ENCODE measurements around the gene ITGB1. TPM values are rescaled to one million over a fixed set of nuclear protein-coding genes. Genes with fewer than 3 reads are reported as not detected.
"Not testable (repeated sequence)": the region's sequence is repeated elsewhere in the genome, so short reads cannot be mapped to it uniquely, and the experiment has no call there.

The ITGB1 gene
- total RNA-seq, 1 experiment from 2014 or later, result 317 TPM

- no peak for TF ChIP-seq CTCF (IDR thresholded peaks at IDR 0.05)
- no peak for TF ChIP-seq GRHL2 (CRISPR knock-in tag; IDR thresholded peaks at IDR 0.05; ENCODE audit: insufficient replicate concordance, severe bottlenecking)
- TF ChIP-seq TP53 (CRISPR knock-in tag; IDR thresholded peaks at IDR 0.05), result no peak
These were observed 35.9 kb downstream of the ITGB1 start (continued) for GRCh38 chr10:32922170-32922569.

DNA sequence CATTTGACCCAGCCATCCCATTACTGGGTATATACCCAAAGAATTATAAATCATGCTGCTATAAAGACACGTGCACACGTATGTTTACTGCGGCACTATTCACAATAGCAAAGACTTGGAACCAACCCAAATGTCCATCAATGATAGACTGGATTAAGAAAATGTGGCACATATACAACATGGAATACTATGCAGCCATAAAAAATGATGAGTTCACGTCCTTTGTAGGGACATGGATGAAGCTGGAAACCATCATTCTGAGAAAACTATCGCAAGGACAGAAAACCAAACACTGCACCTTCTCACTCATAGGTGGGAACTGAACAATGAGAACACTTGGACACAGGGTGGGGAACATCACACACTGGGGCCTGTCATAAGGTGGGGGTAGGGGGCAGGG lies 40.2 kb downstream of the ITGB1 start:
- peaks cover 87% of the 10 kb centered on the region for H3K36me3 Mint-ChIP-seq
- H3K27me3 Mint-ChIP-seq (ENCODE audit: low read depth); CTCF ChIA-PET; H3K27ac Mint-ChIP-seq; ATAC-seq; H3K9me3 Mint-ChIP-seq; DNase-seq (ENCODE audit: low spot score); H3K4me3 Mint-ChIP-seq; H3K4me1 Mint-ChIP-seq; POLR2A ChIA-PET: not testable (repeated sequence)

DNA sequence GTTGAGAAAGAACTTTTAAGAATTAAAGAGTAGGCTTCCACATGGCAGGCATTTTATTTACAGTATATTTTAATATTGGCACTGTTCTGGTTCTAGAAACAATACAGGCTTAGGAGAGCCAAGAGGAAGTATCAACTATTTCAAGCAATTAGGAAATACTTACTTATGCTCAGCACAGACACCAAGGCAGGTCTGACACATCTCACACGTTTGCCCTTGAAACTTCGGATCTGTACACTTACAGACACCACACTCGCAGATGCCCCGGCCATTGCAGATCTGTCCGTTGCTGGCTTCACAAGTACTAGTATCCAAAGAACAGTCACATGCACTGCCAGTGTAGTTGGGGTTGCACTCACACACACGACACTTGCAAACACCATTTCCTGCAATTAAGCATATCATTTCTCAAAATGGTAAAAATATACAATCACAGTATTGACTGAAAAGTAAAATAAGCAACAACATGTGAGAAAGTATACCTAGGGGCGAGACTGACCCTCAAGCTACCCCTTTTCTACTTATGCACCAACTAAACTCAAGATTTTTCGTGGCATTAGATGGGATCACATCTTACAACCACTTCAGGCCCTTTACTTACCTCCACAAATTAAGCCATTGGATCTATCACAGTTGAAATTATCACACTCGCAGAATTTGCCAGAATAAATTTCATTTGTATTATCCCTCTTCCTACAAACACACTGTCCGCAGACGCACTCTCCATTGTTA lies 46.6 kb downstream of the ITGB1 start:
- POLR2A ChIA-PET, result no interaction called here
- no peak overlapping the region; the same call in 1 of the 2 replicates for H3K27ac Mint-ChIP-seq
- CTCF ChIA-PET, result no interaction called here
- peaks cover 83% of the 10 kb centered on the region for H3K36me3 Mint-ChIP-seq
- ATAC-seq (no peak), DNase-seq (ENCODE audit: low spot score) (no peak)
- no peaks in the 10 kb centered on the region for H3K4me1 Mint-ChIP-seq
- no peaks in the 10 kb centered on the region for H3K27me3 Mint-ChIP-seq (ENCODE audit: low read depth)
- no peak overlapping the region for H3K4me3 Mint-ChIP-seq
- no peaks in the 10 kb centered on the region for H3K9me3 Mint-ChIP-seq
- TF ChIP-seq, protein P1, sequence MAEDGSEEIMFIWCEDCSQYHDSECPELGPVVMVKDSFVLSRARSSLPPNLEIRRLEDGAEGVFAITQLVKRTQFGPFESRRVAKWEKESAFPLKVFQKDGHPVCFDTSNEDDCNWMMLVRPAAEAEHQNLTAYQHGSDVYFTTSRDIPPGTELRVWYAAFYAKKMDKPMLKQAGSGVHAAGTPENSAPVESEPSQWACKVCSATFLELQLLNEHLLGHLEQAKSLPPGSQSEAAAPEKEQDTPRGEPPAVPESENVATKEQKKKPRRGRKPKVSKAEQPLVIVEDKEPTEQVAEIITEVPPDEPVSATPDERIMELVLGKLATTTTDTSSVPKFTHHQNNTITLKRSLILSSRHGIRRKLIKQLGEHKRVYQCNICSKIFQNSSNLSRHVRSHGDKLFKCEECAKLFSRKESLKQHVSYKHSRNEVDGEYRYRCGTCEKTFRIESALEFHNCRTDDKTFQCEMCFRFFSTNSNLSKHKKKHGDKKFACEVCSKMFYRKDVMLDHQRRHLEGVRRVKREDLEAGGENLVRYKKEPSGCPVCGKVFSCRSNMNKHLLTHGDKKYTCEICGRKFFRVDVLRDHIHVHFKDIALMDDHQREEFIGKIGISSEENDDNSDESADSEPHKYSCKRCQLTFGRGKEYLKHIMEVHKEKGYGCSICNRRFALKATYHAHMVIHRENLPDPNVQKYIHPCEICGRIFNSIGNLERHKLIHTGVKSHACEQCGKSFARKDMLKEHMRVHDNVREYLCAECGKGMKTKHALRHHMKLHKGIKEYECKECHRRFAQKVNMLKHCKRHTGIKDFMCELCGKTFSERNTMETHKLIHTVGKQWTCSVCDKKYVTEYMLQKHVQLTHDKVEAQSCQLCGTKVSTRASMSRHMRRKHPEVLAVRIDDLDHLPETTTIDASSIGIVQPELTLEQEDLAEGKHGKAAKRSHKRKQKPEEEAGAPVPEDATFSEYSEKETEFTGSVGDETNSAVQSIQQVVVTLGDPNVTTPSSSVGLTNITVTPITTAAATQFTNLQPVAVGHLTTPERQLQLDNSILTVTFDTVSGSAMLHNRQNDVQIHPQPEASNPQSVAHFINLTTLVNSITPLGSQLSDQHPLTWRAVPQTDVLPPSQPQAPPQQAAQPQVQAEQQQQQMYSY (CRISPR knock-in tag; IDR thresholded peaks at IDR 0.05), result no peak
- TF ChIP-seq ZNF671 (CRISPR knock-in tag; IDR thresholded peaks at IDR 0.05) (no peak), MAX (CRISPR knock-in tag; IDR thresholded peaks at IDR 0.05) (no peak), JUN (CRISPR knock-in tag; IDR thresholded peaks at IDR 0.05) (no peak), ZSCAN18 (CRISPR knock-in tag; IDR thresholded peaks at IDR 0.05) (no peak), CREB1 (CRISPR knock-in tag; IDR thresholded peaks at IDR 0.05) (no peak), NFE2L1 (CRISPR knock-in tag; IDR thresholded peaks at IDR 0.05) (no peak), ZNF232 (CRISPR knock-in tag; IDR thresholded peaks at IDR 0.05) (no peak)
- TF ChIP-seq, protein P2, sequence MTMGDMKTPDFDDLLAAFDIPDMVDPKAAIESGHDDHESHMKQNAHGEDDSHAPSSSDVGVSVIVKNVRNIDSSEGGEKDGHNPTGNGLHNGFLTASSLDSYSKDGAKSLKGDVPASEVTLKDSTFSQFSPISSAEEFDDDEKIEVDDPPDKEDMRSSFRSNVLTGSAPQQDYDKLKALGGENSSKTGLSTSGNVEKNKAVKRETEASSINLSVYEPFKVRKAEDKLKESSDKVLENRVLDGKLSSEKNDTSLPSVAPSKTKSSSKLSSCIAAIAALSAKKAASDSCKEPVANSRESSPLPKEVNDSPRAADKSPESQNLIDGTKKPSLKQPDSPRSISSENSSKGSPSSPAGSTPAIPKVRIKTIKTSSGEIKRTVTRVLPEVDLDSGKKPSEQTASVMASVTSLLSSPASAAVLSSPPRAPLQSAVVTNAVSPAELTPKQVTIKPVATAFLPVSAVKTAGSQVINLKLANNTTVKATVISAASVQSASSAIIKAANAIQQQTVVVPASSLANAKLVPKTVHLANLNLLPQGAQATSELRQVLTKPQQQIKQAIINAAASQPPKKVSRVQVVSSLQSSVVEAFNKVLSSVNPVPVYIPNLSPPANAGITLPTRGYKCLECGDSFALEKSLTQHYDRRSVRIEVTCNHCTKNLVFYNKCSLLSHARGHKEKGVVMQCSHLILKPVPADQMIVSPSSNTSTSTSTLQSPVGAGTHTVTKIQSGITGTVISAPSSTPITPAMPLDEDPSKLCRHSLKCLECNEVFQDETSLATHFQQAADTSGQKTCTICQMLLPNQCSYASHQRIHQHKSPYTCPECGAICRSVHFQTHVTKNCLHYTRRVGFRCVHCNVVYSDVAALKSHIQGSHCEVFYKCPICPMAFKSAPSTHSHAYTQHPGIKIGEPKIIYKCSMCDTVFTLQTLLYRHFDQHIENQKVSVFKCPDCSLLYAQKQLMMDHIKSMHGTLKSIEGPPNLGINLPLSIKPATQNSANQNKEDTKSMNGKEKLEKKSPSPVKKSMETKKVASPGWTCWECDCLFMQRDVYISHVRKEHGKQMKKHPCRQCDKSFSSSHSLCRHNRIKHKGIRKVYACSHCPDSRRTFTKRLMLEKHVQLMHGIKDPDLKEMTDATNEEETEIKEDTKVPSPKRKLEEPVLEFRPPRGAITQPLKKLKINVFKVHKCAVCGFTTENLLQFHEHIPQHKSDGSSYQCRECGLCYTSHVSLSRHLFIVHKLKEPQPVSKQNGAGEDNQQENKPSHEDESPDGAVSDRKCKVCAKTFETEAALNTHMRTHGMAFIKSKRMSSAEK (CRISPR knock-in tag; IDR thresholded peaks at IDR 0.05; ENCODE audit: borderline replicate concordance), result no peak

DNA sequence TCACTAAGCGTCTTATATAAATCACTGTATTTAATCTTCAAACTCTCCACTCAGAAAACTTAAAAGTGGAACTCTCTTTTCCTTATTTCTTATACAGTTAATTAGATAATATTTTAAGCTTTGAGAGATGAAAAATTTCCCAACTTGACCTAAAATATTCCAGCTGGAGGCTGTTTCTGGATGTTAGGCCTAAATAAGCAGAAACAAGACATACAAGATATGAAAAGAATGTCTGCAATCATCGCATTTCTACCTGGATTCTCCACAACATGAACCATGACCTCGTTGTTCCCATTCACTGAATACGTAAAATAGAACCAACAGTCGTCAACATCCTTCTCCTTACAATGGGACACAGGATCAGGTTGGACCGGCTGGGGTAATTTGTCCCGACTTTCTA lies 48.1 kb downstream of the ITGB1 start:
- CTCF ChIA-PET; H3K9me3 Mint-ChIP-seq; H3K27me3 Mint-ChIP-seq (ENCODE audit: low read depth); POLR2A ChIA-PET; ATAC-seq; H3K4me3 Mint-ChIP-seq; DNase-seq (ENCODE audit: low spot score); H3K4me1 Mint-ChIP-seq: not testable (repeated sequence)
- Mint-ChIP-seq H3K36me3 (peaks cover 78% of the 10 kb centered on the region), H3K27ac (0 out of 2 replicates have a peak overlapping the region, but pooled peaks have one; percentile 59)

Data from WTC11 (cell line).